H4 (cell line): ENCODE data around the gene SAMD4A. TPM values are rescaled to one million over a fixed set of nuclear protein-coding genes. Genes with fewer than 3 reads are reported as not detected.

ENCODE experiments used
- DNase-seq: peaks from one replicate; pipeline ENCODE4 v3.0.0-alpha.2; 2015; ENCODE audit warnings: low spot score
- total RNA-seq: library from RNA; depleted of rRNA; stranded (reverse); fragments of >200 nt; shearing (Covaris generic); gene quantifications from 2 replicates; pipeline ENCODE4 v1.2.3, GENCODE V29; 2014; rRNA removed

SAMD4A gene, protein sequence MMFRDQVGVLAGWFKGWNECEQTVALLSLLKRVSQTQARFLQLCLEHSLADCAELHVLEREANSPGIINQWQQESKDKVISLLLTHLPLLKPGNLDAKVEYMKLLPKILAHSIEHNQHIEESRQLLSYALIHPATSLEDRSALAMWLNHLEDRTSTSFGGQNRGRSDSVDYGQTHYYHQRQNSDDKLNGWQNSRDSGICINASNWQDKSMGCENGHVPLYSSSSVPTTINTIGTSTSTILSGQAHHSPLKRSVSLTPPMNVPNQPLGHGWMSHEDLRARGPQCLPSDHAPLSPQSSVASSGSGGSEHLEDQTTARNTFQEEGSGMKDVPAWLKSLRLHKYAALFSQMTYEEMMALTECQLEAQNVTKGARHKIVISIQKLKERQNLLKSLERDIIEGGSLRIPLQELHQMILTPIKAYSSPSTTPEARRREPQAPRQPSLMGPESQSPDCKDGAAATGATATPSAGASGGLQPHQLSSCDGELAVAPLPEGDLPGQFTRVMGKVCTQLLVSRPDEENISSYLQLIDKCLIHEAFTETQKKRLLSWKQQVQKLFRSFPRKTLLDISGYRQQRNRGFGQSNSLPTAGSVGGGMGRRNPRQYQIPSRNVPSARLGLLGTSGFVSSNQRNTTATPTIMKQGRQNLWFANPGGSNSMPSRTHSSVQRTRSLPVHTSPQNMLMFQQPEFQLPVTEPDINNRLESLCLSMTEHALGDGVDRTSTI
- 1.7 and 1.8 TPM in 2 replicates for total RNA-seq

DNA sequence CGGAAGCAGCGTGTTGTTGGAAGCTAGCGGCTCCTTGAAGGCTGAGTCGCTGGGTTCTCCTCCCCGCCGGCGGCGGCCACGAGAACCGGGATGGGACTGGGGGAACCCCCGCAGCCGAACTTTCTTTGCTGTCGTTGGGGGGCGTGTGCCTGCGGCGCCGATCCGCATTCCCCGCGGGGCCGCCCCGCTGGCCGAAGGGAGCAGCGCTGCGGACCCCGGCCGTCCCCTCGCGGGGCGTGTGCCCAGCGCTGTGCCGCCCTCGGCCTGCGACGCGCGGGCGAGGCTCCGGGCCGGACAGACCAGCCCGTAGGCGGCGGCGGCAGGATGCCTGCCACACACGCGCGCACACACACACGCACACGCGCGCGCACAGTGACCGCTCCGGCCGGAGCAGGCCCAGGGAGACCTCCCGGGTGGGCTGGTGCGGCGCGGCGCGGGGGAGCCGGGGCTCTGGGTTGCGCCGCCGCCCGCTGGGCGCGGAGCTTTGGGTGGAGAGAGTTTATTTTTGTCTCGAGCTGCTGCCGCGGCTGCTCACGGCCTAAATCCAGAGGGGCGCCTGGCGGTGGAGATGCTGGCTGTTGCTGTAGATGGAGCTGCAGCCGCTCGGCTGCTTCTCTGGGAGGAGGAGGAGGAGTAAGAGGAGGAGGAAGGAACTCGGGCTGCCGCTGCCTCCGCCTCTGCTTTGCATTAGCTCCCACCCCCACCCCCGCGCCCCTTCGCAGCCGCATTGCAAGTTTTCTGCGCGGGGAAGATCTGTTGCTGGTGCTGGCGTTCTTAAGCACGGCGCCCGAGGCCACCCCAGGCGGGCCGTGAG is at the start of gene SAMD4A:
SAMD4A (plus strand) TSS at position 719 of the 814 bp plus-strand sequence. CDS start 789 bp downstream, outside the sequence.
- peak; percentile 70 for DNase-seq

DNA sequence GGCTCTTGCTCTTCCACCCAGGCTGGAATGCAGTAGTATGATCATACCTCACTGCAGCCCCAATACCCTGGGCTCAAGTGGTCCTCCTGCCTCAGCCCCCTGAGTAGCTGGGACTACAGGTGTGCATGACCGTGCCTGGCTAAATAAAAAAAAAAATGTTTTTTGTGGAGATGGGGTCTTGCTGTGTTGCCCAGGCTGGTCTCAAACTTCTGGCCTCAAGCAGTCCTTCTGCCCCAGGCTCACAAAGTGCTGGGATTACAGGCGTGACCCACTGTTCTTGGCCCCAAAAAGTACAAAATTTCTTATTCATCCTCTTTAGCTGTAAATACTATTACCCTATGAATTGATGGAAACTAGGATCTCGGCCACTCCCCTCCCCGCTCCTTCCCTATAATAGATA is 42.5 kb upstream of the SAMD4A start:
- DNase-seq, result no peak

DNA sequence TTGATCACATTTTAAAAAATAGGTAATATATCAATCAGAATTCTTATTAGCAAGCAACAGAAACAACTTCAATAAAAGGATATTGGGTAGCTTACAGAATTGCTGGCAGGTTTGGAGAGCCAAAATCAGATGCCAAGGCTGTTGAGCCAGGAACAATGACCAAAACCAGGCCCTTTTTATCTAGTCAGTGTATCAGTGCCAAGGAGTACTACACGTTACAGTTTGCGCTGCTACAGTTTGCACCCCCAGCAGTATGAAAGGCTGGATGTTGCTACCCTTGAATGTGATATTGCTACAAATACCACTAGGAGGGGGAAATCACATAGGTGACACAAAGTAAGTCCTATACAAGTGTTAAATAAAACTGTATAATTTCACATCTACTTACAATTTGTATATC is 38.0 kb upstream of the SAMD4A start:
- no peak for DNase-seq

DNA sequence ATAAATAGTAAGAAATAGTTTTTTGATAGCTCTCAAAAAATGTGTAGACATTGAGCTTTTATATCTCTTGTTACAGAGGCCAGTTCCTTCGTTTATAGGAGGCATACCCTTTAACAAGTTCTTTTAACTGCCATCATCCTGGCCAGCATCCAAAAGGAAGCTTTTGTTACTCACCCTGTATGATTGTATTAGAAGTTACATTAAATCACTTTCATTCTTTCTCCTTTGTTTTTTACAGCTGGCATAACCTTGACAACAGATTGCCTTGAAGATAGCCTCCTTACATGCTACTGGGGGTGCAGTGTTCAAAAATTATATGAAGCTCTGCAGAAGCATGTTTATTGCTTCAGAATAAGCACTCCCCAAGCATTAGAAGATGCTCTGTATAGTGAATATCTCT is 37.1 kb upstream of the SAMD4A start:
- DNase-seq, result no peak

DNA sequence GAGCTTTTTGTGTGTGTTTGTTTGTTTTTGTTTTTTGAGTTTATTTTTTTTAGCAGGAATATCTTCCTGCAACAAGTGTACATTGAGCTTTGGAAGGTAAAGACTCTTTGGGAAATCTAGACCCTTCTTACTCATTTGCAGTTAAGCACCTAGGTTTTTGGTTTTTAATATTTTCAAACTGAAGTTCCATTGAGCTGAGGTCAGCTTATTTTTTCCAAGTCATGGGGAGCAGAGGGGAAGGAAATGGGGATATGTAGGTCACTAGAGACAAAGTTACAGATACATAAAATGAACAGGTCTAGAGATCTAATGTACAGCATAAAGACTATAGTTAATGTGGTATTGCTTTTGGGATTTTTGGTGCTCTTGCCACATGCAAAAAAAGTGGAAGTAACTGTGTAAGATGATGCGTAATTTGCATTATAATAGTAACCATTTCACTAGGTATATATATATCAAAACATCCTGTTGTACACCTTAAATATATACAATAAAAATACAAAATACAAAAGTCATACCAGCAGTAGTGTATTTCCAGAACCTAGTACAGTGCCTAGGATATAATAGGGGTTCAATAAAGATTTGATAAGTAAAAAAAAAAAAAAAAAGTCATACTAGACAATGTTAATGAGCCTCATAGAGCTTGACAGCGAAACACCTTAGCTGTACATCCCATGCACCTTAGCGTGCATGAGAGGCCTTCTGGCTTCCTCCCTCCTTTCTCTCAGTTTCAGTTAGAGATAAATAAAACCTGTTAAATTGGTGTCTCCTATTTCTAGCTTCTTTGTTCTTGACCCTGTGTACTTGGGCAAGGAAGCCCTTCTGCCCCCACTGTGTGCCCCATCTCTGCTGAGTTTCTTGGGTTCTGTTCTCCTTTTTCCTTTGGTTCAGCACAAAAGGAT is 34.6 kb upstream of the SAMD4A start:
- DNase-seq, result no peak

DNA sequence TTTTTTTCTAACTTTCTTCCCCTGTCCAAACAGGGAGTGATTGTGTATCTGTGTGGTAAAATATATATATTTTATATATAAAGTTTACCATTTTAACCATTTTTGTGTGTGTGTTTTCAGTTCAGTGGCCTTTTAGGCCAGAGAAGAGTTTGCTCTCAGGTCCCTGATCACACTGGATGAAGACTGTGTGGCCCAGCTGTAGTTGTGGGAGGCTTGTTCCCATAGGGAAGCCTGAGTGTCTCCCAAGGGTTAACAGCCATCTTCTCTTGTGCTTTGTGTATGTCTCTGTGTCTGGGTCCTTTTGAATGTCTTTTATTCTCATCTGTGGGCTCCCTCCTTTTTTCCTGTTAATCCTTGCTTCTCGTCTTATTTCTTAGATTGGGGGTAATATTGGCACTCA is 33.8 kb upstream of the SAMD4A start:
- DNase-seq, result no peak

DNA sequence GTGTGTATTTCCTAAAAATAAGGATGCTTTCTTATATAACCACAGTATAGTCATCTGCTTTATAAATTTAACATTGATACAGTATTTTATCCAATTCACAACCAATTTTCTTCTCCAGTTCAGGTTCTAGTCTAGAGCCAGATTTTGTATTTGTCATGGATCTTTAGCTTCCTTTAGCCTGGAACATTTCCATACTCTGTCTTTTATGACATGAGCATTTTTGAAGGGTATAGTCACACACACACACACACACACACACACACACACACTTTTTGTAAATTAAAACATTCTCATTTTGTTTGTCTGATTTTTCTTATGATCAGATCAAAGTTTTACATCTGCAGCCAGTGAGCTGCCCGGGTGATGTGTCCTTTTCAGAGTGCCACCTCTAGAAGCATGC is 31.8 kb upstream of the SAMD4A start:
- DNase-seq, result no peak

DNA sequence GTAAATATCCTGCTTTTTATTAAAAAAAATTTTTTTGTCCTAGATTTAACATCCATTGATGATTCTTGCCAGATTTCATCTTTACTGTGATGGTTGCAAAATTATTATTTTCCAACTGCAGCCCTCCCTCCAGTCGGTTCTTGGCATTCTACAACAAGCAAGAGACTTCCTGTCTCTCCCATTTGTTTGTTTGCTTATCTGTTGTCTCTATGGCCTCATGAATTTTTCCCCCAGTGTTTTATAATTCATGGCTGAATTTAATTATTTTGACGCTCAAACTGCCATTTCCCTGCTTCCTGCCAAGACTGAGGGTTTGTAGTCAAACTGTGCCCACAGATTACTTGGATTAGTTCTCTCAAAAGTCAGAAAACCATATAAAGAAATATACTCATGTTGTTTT is 31.3 kb upstream of the SAMD4A start:
- no peak for DNase-seq

DNA sequence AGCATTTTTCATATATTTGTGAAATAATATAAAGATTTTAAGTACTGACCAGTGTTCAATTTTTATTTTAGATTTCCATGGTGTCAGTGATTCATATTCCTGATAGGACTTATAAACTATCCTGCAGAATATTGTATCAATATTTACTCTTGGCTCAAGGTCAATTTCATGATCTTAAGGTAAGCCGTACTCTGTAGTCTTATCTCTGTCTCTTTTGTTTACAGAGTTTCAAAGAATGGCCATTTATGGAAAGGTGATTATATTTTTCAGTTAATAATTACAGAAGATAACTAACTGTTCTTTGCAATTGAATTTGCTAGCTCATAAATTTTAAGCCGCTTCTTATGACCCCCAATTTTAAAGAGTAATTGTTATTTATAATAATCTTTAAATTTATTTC is 29.3 kb upstream of the SAMD4A start:
- DNase-seq, result no peak

DNA sequence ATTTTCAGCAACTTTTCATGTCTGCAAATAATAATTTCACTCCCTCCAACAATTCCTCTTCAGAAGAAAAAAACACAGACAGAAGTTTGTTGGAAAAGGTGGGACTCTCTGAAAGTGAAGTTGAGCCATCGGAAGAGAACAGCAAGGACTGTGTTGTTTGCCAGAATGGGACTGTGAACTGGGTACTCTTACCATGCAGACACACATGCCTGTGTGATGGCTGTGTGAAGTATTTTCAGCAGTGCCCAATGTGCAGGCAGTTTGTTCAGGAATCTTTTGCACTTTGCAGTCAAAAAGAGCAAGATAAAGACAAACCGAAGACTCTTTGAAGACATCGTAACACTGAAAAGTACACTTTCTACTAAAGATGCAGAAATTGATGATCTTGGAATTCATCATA is 28.9 kb upstream of the SAMD4A start:
- DNase-seq, result no peak

DNA sequence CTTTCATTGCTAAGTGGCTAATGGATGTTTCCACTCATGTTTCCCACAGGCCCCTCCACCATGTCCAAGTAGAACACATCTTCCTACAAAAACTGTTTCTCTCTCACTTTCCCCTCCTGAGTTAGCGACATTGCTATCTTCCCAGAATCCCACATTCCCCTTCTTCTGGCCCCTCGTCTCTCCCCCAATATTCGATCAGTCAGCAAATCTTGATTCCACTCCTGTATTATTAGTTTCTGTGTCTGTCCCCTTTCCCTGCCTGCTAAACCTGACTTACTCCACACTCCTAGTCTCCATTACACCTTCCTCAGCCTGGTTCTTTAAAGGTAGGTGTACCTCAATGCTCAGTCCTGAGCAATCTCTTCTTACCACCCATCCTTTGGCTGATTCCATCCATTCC is 19.3 kb upstream of the SAMD4A start:
- no peak for DNase-seq

DNA sequence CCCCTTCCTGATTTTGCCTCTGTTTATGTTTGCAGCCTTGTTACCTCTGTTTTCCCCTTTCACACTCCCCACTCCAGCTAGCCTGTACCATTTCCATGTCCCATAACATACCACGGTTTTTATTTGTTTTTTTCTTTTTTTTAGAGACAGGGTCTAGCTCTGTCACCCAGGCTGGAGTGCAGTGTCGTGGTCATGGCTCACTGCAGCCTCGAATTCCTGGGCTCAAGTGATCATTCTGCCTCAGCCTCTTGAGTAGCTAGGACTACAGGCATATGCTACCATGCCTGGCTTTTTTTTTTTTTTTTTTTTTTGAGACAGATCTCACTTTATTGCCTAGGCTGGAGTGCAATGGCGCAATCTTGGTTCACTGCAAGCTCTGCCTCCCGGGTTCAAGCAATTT is 18.4 kb upstream of the SAMD4A start:
- no peak for DNase-seq

DNA sequence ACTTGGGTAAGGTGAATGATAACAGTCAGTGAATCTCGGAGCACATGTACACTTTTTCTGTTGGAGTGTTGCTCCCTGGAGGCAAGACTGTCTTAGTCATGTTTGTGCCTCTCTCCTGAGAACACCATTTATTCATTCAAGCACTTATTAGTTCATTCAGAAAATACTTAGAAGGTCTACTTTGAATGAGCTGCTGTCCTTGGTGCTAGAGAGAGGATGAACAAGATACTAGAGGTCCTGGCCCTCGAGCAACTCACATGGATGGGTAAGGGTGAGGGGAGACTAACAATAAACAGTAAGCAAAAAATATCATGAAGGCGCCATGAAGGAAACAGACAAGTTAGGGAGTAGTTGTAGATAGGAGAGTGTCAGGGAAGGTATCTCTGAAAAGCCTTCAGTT is 17.1 kb upstream of the SAMD4A start:
- DNase-seq, result no peak

DNA sequence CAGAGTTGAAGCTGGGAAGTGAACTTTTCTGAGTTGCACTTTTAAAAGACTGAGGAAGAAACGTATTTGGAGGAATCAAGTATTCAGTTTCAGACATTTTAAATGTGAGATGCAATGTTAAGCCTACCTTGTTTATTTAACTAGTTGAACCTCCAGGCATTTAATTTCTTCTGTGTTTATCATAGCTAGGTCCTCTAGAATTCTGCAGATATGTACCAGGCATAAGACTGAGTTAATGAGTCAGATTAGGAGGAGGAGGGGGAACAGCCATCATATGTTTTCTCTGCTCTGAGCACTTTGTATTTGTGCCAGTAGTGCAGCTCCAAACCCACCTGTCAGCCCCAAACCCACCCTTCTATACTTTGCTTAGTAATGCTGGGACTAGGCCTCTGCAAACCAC is 16.4 kb upstream of the SAMD4A start:
- no peak for DNase-seq

DNA sequence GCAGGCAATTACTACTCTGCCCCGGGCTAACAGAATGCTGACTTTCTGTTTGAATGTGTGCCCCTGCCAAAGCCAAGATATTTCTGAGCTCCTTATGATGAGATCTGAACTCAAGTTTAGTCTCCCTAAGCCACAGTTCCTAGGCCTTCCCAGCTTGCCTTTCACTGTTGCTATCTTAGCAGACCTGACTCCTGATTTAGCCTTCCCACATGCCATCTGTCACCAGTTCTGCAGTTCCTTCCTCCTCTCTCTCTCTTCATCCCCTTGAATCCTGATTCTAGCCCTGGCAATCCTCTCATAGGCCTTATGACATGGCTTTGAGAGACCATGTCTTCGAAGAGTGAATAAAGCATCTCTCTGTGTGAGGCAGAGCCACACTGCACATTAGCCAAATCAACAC is 12.5 kb upstream of the SAMD4A start:
- no peak for DNase-seq

DNA sequence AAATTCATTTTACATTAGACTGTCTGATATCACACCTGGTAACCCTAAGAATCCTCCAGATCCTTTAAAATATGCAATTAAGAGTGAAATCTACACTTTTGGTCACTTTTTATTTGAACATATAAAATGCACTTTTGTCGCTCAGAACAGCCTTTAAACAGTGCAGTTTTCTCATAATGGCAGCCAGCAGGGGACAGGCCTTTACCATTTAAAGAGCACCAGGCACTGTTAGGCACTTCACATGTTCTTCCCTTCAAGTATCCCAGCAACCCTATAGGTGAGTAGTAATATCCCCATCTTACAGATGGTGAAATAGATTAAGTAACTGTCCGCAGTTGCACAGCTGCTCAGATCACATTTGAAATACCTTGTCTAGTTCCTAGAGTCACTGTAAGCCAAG is 11.3 kb upstream of the SAMD4A start:
- no peak for DNase-seq

DNA sequence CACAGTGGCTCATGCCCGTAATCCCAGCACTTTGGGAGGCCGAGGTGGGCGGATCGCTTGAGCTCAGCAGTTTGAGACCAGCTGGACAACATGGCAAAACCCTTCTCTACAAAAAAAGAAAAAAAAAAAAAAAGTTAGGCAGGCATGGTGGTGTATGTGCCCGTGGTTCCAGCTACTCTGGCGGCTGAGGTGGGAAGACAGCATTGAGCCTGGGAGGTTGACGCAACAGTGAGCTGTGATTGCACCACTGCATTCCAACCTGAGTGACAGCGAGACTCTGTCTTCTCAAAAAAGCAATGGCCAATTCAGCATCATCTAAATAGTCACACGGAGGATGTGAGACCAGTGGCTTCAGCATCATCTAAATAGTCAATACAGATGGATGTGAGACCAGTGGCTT is 10.4 kb upstream of the SAMD4A start:
- DNase-seq, result no peak

DNA sequence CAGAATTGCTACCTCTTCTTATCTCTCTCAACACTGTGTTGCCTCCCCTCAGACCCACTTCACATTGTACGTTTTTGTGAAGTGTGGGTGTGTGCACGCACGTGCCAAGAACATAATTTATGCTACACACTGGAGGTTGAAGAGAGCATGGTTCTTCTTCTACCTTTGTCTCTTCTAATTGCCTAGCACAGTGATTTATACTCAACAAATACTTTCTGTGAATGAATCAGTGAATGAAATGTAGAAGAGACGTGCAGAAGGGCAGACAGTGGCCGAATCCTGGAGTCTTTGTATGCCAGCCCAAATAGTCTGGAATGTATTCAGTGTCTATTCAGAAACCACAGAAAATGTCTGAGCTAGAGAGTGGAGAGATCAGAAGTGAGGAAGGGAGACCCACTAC is 4.6 kb upstream of the SAMD4A start:
- DNase-seq, result no peak

DNA sequence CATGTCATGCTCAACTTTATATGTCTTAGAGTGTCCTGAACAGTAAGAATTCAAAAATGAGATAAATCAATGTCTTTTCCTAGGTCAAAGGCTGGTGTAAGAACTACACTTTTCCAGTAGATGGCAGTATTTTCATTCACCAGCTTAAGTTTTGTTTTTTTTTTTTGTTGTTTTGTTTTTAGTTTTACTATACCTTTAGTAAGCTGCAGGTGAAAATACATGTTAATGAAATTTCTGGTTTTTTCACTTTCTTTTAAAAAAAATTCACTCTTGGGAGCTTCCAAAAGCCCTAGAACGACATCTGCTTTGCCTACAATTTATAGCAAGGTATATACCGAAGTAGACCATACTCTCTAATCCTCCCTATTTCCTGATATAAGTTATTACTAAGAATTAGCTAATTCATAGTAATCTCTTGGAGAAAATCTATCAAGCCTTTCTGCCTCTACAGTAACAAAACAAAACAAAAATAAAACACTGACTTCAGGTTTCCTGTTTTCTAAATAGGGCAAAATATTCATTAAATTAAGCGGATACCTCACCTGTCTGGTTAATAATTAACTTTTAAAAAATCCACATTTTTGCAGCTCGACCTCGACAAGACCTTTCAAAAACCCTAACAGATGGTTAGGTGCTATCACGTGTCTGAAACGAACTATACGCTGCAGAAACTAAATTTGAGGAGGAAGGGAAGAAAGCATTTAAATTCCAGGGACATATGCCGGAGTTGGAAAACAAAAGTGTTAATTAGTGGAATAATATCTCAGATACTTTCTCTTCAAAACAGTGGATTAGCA is 2.7 kb upstream of the SAMD4A start:
- DNase-seq, result peak; percentile 39
